ENCODE results near the gene KCTD16. TPM values are rescaled to one million over a fixed set of nuclear protein-coding genes. Genes with fewer than 3 reads are reported as not detected.

The KCTD16 gene
- polyA plus RNA-seq (2013, experiment 1 of 2) = 0.11 TPM
- 0.10 TPM for polyA plus RNA-seq (2013, experiment 2 of 2)

DNA sequence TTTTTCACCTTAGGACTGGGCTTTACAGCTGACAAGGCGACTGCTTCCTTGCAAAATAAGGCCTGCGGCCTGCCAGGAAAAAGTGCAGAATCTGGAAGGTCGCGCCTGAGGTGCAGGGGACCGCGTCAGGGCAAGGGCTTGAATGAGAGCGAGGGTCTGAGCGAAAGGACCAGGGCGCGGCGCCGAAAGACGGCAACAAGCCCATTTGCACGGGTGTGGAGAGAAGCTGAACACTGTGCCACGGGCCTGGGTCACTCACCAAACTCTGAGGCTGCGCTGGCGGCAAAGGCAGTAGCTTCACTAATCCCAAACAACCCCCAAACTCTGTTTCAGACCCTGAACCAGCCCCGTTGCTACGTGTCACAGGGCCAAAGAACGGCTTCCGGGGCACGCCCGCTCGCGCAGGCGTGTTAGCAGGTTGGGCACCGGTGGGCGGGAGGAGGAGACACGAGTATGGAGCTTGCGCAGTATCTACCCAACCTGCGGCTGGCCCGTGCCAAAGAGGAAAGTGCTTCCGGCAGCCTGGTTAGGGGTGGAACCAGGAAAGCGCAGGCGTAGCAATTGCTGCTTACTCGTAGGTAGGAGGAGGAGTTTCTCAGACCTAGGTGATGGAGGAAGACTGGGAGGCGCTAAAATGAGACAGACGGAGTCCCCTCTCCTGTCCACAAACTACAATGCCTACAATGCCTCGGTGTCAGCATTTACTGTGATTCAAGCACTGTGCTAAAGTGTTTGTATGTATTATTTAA is at the start of gene KCTD16, which contains the start of gene YIPF5:
KCTD16 (plus strand) TSS at position 598 of the 749 bp plus-strand sequence.
YIPF5 (minus strand) TSS at position 384 of the 749 bp plus-strand sequence. CDS start 704 bp downstream, outside the sequence.
- DNase-seq = peak; percentile 99
- peak within 1 kb of the TSS; percentile 78 for H3K4me3 ChIP-seq (ENCODE audit: low read length)
- H3K79me1 ChIP-seq (ENCODE audit: low read length) = peaks cover 3% of the 10 kb centered on the region
- peak within 1 kb of the TSS; percentile 70 for H3K4me2 ChIP-seq (ENCODE audit: low read length)
- H3K27me3 ChIP-seq (ENCODE audit: insufficient read depth, low read length, poor library complexity) = no peaks in the 10 kb centered on the region
- no peak within 1 kb of the TSS for H2BK5ac ChIP-seq (ENCODE audit: low read length)
- H4K8ac ChIP-seq (ENCODE audit: low read depth, low read length) = no peak within 1 kb of the TSS
- no peaks in the 10 kb centered on the region for H3K36me3 ChIP-seq (ENCODE audit: control insufficient read depth, insufficient read depth, low read length)
- H2AK5ac ChIP-seq (ENCODE audit: low read length) = no peak within 1 kb of the TSS
- H2BK120ac ChIP-seq (ENCODE audit: low read depth, low read length) = no peak within 1 kb of the TSS
- H3K79me2 ChIP-seq (ENCODE audit: control insufficient read depth, insufficient read depth, low read length) = peaks cover 10% of the 10 kb centered on the region
- H3K18ac ChIP-seq (ENCODE audit: low read length) = no peak within 1 kb of the TSS
- no peak within 1 kb of the TSS for H3K4ac ChIP-seq (ENCODE audit: low read depth, low read length)
- peak within 1 kb of the TSS; percentile 74 for H3K9ac ChIP-seq (ENCODE audit: low read length)
- H4K5ac ChIP-seq (ENCODE audit: low read length) = peak within 1 kb of the TSS; percentile 68
- H3K23ac ChIP-seq (ENCODE audit: low read length) = no peak within 1 kb of the TSS
- WGBS (ENCODE audit: extremely low coverage, insufficient coverage, low lambda C conversion rate) = no CpG with 5 or more reads among the region's 39 CpGs
- peak within 1 kb of the TSS; percentile 85 for H3K56ac ChIP-seq (ENCODE audit: low read length)
- H3K4me1 ChIP-seq (ENCODE audit: control insufficient read depth, low read depth, low read length) = no peaks in the 10 kb centered on the region
- no peak within 1 kb of the TSS for H3K27ac ChIP-seq (ENCODE audit: low read depth, low read length)
- H2BK15ac ChIP-seq (replicated peaks; ENCODE audit: low read depth) = no peak within 1 kb of the TSS

GRCh38 chr5:144121577-144121976 is 49.1 kb upstream of the KCTD16 start:
- whole genome bisulfite sequencing (ENCODE audit: extremely low coverage, insufficient coverage, low lambda C conversion rate) = 100% methylated on average over 1 of the region's 1 CpG
- Histone ChIP-seq H3K4me2 (ENCODE audit: low read length) (no peak overlapping the region), H3K23ac (ENCODE audit: low read length) (no peak overlapping the region)

GRCh38 chr5:144122081-144122480 is 48.6 kb upstream of the KCTD16 start:
- H2BK120ac ChIP-seq (ENCODE audit: low read depth, low read length) = no peak overlapping the region
- H3K18ac ChIP-seq (ENCODE audit: low read length) = no peak overlapping the region
- no peak overlapping the region for H3K4ac ChIP-seq (ENCODE audit: low read depth, low read length)
- no peak overlapping the region for H2BK5ac ChIP-seq (ENCODE audit: low read length)
- H4K8ac ChIP-seq (ENCODE audit: low read depth, low read length) = no peak overlapping the region
- H3K27ac ChIP-seq (ENCODE audit: low read depth, low read length) = no peak overlapping the region
- no peak overlapping the region for H3K56ac ChIP-seq (ENCODE audit: low read length)
- no peaks in the 10 kb centered on the region for H3K79me2 ChIP-seq (ENCODE audit: control insufficient read depth, insufficient read depth, low read length)
- no peak overlapping the region for H2BK15ac ChIP-seq (replicated peaks; ENCODE audit: low read depth)
- no peaks in the 10 kb centered on the region for H3K79me1 ChIP-seq (ENCODE audit: low read length)
- no peak overlapping the region for H4K5ac ChIP-seq (ENCODE audit: low read length)
- H3K9ac ChIP-seq (ENCODE audit: low read length) = no peak overlapping the region
- H3K27me3 ChIP-seq (ENCODE audit: insufficient read depth, low read length, poor library complexity) = no peaks in the 10 kb centered on the region
- no peak overlapping the region for H3K4me2 ChIP-seq (ENCODE audit: low read length)
- DNase-seq = no peak
- H3K4me3 ChIP-seq (ENCODE audit: low read length) = no peak overlapping the region
- no CpG with 5 or more reads among the region's 2 CpGs for WGBS (ENCODE audit: extremely low coverage, insufficient coverage, low lambda C conversion rate)
- no peaks in the 10 kb centered on the region for H3K36me3 ChIP-seq (ENCODE audit: control insufficient read depth, insufficient read depth, low read length)
- no peak overlapping the region for H3K23ac ChIP-seq (ENCODE audit: low read length)
- peaks cover 4% of the 10 kb centered on the region for H3K4me1 ChIP-seq (ENCODE audit: control insufficient read depth, low read depth, low read length)
- H2AK5ac ChIP-seq (ENCODE audit: low read length) = no peak overlapping the region

More at GRCh38 chr5:144121577-144121976, 49.1 kb upstream of the KCTD16 start:
- H4K8ac ChIP-seq (ENCODE audit: low read depth, low read length) = no peak overlapping the region
- H3K18ac ChIP-seq (ENCODE audit: low read length) = no peak overlapping the region
- H3K27me3 ChIP-seq (ENCODE audit: insufficient read depth, low read length, poor library complexity) = no peaks in the 10 kb centered on the region
- H3K9ac ChIP-seq (ENCODE audit: low read length) = no peak overlapping the region
- H3K56ac ChIP-seq (ENCODE audit: low read length) = no peak overlapping the region
- H3K79me2 ChIP-seq (ENCODE audit: control insufficient read depth, insufficient read depth, low read length) = no peaks in the 10 kb centered on the region
- no peak overlapping the region for H3K4ac ChIP-seq (ENCODE audit: low read depth, low read length)
- no peak overlapping the region for H2BK15ac ChIP-seq (replicated peaks; ENCODE audit: low read depth)
- H2AK5ac ChIP-seq (ENCODE audit: low read length) = no peak overlapping the region
- H3K36me3 ChIP-seq (ENCODE audit: control insufficient read depth, insufficient read depth, low read length) = no peaks in the 10 kb centered on the region
- H2BK5ac ChIP-seq (ENCODE audit: low read length) = no peak overlapping the region
- H3K4me1 ChIP-seq (ENCODE audit: control insufficient read depth, low read depth, low read length) = peaks cover 4% of the 10 kb centered on the region
- no peak for DNase-seq
- no peak overlapping the region for H4K5ac ChIP-seq (ENCODE audit: low read length)
- H3K27ac ChIP-seq (ENCODE audit: low read depth, low read length) = no peak overlapping the region
- no peak overlapping the region for H2BK120ac ChIP-seq (ENCODE audit: low read depth, low read length)
- H3K4me3 ChIP-seq (ENCODE audit: low read length) = no peak overlapping the region
- H3K79me1 ChIP-seq (ENCODE audit: low read length) = no peaks in the 10 kb centered on the region

DNA sequence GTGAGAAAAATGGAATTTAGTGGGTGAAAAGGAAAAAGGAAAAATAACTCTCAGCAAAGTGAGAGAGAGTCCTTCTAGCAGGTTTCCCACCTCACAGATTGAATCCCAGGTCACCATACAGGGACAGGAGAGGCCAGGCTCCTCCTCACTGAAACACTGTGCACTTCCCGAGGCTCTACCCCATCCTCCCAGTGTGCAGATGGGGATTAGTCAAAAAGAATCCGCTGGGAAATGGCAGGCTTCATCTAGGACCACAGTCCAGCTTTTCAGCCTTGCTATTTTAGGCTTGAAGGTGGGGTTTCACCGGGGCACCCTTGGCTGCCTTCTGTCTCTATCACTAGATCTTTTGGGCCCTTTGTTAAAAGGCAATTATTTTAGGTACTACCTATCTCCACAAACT is 48.0 kb upstream of the KCTD16 start:
- no peak overlapping the region for H2BK5ac ChIP-seq (ENCODE audit: low read length)
- H3K36me3 ChIP-seq (ENCODE audit: control insufficient read depth, insufficient read depth, low read length) = no peaks in the 10 kb centered on the region
- H2BK15ac ChIP-seq (replicated peaks; ENCODE audit: low read depth) = no peak overlapping the region
- no peak for DNase-seq
- H2AK5ac ChIP-seq (ENCODE audit: low read length) = no peak overlapping the region
- no peak overlapping the region for H3K56ac ChIP-seq (ENCODE audit: low read length)
- no peaks in the 10 kb centered on the region for H3K79me1 ChIP-seq (ENCODE audit: low read length)
- H3K23ac ChIP-seq (ENCODE audit: low read length) = no peak overlapping the region
- no peaks in the 10 kb centered on the region for H3K79me2 ChIP-seq (ENCODE audit: control insufficient read depth, insufficient read depth, low read length)
- H3K9ac ChIP-seq (ENCODE audit: low read length) = no peak overlapping the region
- H3K4me3 ChIP-seq (ENCODE audit: low read length) = no peak overlapping the region
- H3K27ac ChIP-seq (ENCODE audit: low read depth, low read length) = no peak overlapping the region
- no peak overlapping the region for H4K8ac ChIP-seq (ENCODE audit: low read depth, low read length)
- H4K5ac ChIP-seq (ENCODE audit: low read length) = no peak overlapping the region
- no peak overlapping the region for H3K18ac ChIP-seq (ENCODE audit: low read length)
- H3K4me1 ChIP-seq (ENCODE audit: control insufficient read depth, low read depth, low read length) = peaks cover 4% of the 10 kb centered on the region
- no peak overlapping the region for H3K4ac ChIP-seq (ENCODE audit: low read depth, low read length)
- H2BK120ac ChIP-seq (ENCODE audit: low read depth, low read length) = no peak overlapping the region
- H3K4me2 ChIP-seq (ENCODE audit: low read length) = no peak overlapping the region
- H3K27me3 ChIP-seq (ENCODE audit: insufficient read depth, low read length, poor library complexity) = no peaks in the 10 kb centered on the region
- no CpG with 5 or more reads among the region's 3 CpGs for WGBS (ENCODE audit: extremely low coverage, insufficient coverage, low lambda C conversion rate)

DNA sequence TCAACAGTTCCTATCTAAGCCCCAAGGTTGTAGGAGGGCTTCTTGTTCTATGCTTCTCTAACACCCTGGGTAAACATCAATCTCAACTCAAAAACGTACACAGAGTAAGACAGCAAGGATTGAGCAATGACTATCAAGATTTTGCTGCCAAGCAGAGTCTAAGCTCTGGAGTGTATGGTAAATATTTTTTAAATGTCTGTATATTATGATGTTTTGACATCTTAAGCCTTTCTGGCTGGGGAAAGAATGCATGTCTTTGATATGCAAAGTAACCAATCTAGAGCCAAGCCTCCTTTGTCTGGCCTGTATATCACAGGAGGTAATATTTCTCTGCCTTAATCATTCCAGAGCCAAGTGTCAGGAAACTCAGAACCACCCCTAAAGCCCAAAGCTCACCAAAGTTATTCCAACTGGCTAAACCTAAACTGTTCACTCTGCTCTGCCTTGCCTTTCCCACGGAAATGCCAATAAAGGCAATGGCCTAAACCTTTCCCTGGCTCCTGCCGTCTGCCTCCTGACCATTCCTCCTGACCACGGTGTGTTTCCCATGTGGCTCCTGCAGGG is 45.4 kb upstream of the KCTD16 start:
- no peak overlapping the region for H4K5ac ChIP-seq (ENCODE audit: low read length)
- H3K79me2 ChIP-seq (ENCODE audit: control insufficient read depth, insufficient read depth, low read length) = no peaks in the 10 kb centered on the region
- no peak overlapping the region for H3K56ac ChIP-seq (ENCODE audit: low read length)
- H4K8ac ChIP-seq (ENCODE audit: low read depth, low read length) = no peak overlapping the region
- H3K23ac ChIP-seq (ENCODE audit: low read length) = no peak overlapping the region
- peak; percentile 25 for DNase-seq
- no peak overlapping the region for H3K4ac ChIP-seq (ENCODE audit: low read depth, low read length)
- H2BK120ac ChIP-seq (ENCODE audit: low read depth, low read length) = no peak overlapping the region
- no peak overlapping the region for H3K9ac ChIP-seq (ENCODE audit: low read length)
- no peak overlapping the region for H3K4me3 ChIP-seq (ENCODE audit: low read length)
- no peak overlapping the region for H2BK5ac ChIP-seq (ENCODE audit: low read length)
- no peaks in the 10 kb centered on the region for H3K27me3 ChIP-seq (ENCODE audit: insufficient read depth, low read length, poor library complexity)
- H3K27ac ChIP-seq (ENCODE audit: low read depth, low read length) = no peak overlapping the region
- no peak overlapping the region for H3K4me2 ChIP-seq (ENCODE audit: low read length)
- WGBS (ENCODE audit: extremely low coverage, insufficient coverage, low lambda C conversion rate) = no CpG with 5 or more reads among the region's 4 CpGs
- no peaks in the 10 kb centered on the region for H3K79me1 ChIP-seq (ENCODE audit: low read length)
- H3K36me3 ChIP-seq (ENCODE audit: control insufficient read depth, insufficient read depth, low read length) = no peaks in the 10 kb centered on the region
- H2BK15ac ChIP-seq (replicated peaks; ENCODE audit: low read depth) = no peak overlapping the region
- peaks cover 4% of the 10 kb centered on the region for H3K4me1 ChIP-seq (ENCODE audit: control insufficient read depth, low read depth, low read length)
- peak overlapping the region; percentile 29 for H3K18ac ChIP-seq (ENCODE audit: low read length)
- no peak overlapping the region for H2AK5ac ChIP-seq (ENCODE audit: low read length)

Data from mesendoderm (in vitro differentiated cells).